Suprapubic skin (tissue), 3 donors: ENCODE results near the gene RNF32.
A peak's percentile ranks its signal among the peaks of the same experiment; 100 is the strongest.

Experiments used
- CTCF ChIP-seq, 2 donors: fragments of 200-600 bp in 1 of 2; fragments of 450-650 bp in 1 of 2; sonication (generic) in 1 of 2; IDR thresholded peaks; one replicate each; pipeline ENCODE4 v1.5.1; 2016 to 2019; ENCODE audit warnings: antibody characterized with exemption in 2 of 2, mild to moderate bottlenecking in 1 of 2, moderate library complexity in 1 of 2
- POLR2AphosphoS5 ChIP-seq, 3 donors: sonication (generic); formaldehyde crosslinking; IDR thresholded peaks; one replicate each; pipeline ENCODE4 v1.6.1; 2017; ENCODE audit warnings: antibody characterized with exemption in 3 of 3

- no peak for TF ChIP-seq CTCF (IDR thresholded peaks at IDR 0.05)
- peak in 2 of 3 donors; percentile 13 to 19 for TF ChIP-seq POLR2AphosphoS5 (IDR thresholded peaks at IDR 0.05)
These were observed at the start of gene RNF32 for GRCh38 chr7:156640257-156640948.
